ENCODE data around the gene LYST.

- TF ChIP-seq GATA2 (IDR thresholded peaks at IDR 0.05; ENCODE audit: low read depth, low read length) (no peak), GATA3 (IDR thresholded peaks at IDR 0.05; ENCODE audit: low read depth, low read length) (no peak)
Measured at GRCh38 chr1:235844776-235845175, 21.9 kb downstream of the LYST start.
